ENCODE data around the gene CAMK2N1. TPM values are rescaled to one million over a fixed set of nuclear protein-coding genes. Genes with fewer than 3 reads are reported as not detected.
A peak's percentile ranks its signal among the peaks of the same experiment; 100 is the strongest.

Gene CAMK2N1
- total RNA-seq (2014; rRNA removed) (51.2 and 56.9 TPM in 2 replicates), Bru-seq, nascent RNA (percentile 94 among the genes with signal in this experiment), BruChase-seq, experiment 1, labeled RNA remaining after a 6-hour chase (percentile 98 among the genes with signal in this experiment), BruChase-seq, experiment 2, labeled RNA remaining after a 2-hour chase (percentile 97 among the genes with signal in this experiment)
- long read RNA-seq, transcript CAMK2N1-201 (2 exons, 2,336 nt) = major isoform, 94 of 132 reads
- long read RNA-seq, partial matches to known transcripts = 0 of 132 reads
- long read RNA-seq, other reads (novel, unspliced or antisense) = 37 of 132 reads

DNA sequence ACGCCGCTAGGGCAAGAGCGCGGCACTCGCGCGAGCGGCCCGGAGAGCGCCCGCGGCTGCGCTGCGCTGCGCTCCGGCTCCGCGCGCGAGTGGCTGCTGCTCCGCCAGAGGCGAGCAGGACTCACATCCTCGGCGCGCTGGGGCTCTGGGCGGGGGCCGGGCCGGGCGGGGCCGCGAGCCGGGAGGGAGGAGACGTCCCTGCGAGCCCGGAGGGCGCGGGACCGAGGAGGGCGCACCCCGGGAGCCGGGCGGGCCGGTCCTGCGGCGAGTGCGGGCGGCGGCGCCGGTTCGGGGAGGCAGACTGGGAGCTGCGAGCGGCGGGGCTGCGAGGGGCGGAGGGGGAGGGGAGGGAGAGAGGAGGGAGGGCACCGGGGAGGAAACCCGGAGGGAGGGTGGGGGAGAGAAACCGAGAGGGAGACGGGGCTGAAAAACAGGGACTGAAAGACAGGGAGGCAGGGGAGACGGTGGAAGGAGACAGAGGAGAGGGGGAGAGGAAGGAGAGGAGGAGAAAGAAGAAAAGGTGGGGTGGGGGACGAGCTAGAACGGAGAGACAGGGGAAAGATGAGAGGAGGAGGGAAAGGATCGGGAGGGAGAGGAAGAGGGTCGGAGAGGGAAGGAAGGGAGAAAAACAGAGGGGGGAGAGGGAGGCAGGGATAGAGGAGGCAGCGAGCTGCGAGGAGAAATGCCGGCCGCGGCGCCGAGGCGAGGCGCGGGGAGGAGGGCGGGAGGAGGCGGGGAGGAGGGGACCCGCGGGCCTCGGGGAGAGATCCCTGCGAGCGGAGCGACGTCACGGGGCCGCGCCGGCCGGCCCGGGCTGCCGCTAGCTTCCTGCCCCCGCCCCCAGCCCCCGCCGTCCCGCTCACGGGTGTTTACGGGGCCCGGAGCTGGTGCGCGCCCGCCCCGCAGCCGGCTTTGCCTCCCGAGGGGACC, at the start of gene CAMK2N1:
Gene CAMK2N1, minus strand, starts transcription at position 684 of the 930 bp plus-strand sequence. CDS start 831 bp downstream, outside the sequence.
- Histone ChIP-seq H3K79me2 (ENCODE audit: low read length) (peaks cover 38% of the 10 kb centered on the region), H3K27ac (ENCODE audit: low read length) (peak within 1 kb of the TSS; percentile 87), H3K9ac (ENCODE audit: low read length) (peak within 1 kb of the TSS; percentile 90), H3K36me3 (ENCODE audit: low read depth, low read length) (0 out of 2 replicates have a peak, but pooled peaks cover 3% of the 10 kb centered on the region), H3K4me2 (ENCODE audit: low read length) (peak within 1 kb of the TSS; percentile 99), H3K9me3 (ENCODE audit: low read length) (no peaks in the 10 kb centered on the region), H3K9me2 (replicated peaks; ENCODE audit: low read length) (no peaks in the 10 kb centered on the region), H3K4me3 (ENCODE audit: low read length) (peak within 1 kb of the TSS; percentile 98), H3K27me3 (ENCODE audit: low read length) (peaks cover 6% of the 10 kb centered on the region), H2AFZ (ENCODE audit: low read length) (peak within 1 kb of the TSS; percentile 93), H3K4me1 (ENCODE audit: insufficient read depth, low read length) (peaks cover 32% of the 10 kb centered on the region), H4K20me1 (ENCODE audit: low read length) (peaks cover 30% of the 10 kb centered on the region), H3F3A (ENCODE audit: low read length, unreplicated experiment) (peaks cover 4% of the 10 kb centered on the region)
- TF ChIP-seq, protein P1, sequence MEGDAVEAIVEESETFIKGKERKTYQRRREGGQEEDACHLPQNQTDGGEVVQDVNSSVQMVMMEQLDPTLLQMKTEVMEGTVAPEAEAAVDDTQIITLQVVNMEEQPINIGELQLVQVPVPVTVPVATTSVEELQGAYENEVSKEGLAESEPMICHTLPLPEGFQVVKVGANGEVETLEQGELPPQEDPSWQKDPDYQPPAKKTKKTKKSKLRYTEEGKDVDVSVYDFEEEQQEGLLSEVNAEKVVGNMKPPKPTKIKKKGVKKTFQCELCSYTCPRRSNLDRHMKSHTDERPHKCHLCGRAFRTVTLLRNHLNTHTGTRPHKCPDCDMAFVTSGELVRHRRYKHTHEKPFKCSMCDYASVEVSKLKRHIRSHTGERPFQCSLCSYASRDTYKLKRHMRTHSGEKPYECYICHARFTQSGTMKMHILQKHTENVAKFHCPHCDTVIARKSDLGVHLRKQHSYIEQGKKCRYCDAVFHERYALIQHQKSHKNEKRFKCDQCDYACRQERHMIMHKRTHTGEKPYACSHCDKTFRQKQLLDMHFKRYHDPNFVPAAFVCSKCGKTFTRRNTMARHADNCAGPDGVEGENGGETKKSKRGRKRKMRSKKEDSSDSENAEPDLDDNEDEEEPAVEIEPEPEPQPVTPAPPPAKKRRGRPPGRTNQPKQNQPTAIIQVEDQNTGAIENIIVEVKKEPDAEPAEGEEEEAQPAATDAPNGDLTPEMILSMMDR (conservative IDR thresholded peaks at IDR 0.05; ENCODE audit: low read depth, low read length) = no peak
- TF ChIP-seq EZH2 (IDR thresholded peaks at IDR 0.05; ENCODE audit: low read length, unreplicated experiment) (no peak), EZH2phosphoT487 (IDR thresholded peaks at IDR 0.05; ENCODE audit: borderline replicate concordance, low read length) (no peak)
- ChIA-PET POLR2A (ENCODE audit: unreplicated experiment) (interaction anchor here (0.7 kb wide), 1 partner anchor 9 kb away, joined by 3 read pairs; no protein-coding TSS in a partner anchor), CTCF (interaction anchor here (0.6 kb wide), 2 partner anchors 206 to 273 kb away, joined by 3 to 13 read pairs; no protein-coding TSS in a partner anchor)
- DNase-seq (peak; percentile 73), ATAC-seq (peak; percentile 54)
- intact Hi-C loops (cut with micrococcal nuclease) = no loop called here
- BruUV-seq (replicated peaks) = no TSS peak

DNA sequence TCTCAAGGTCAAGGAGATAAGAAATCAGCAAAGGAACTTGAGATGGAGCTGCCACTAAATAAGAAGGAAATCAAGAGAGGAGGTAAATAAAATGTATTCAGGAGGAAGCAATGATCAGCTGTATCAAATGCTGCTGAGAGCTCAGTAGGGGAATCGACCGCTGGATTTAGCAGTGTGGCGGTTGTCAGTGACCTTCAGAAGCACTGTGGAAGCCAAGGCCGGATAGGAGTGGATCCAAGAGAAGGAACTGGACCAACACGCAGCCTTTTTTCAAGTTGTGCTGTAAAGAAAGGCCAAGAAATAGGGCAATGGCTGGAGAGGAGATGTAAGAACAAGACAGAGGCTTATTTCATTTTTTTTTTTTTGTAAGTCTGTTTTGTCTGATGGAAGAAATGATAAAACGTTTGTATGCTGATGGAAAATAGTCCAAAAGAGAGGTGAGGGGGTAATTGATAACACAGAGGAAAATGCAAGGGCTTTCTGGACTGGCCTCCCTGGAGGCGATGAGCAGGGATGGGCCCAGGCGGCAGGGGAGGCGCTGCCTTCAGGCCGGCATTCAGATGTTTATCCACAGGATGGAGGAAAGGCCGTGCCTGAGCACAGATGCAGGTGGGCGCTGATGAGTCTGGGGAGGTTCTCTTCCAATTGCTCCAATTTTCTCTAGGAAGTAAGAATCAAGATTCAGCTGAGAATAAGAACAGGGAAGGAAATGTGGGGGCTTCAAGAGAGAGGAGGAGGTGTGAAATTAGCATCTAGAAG, 48.8 kb upstream of the CAMK2N1 start:
- peaks cover 20% of the 10 kb centered on the region for H3K4me1 ChIP-seq (ENCODE audit: insufficient read depth, low read length)
- H3K79me2 ChIP-seq (ENCODE audit: low read length) = no peaks in the 10 kb centered on the region
- ChIA-PET POLR2A (ENCODE audit: unreplicated experiment) (no interaction called here), CTCF (no interaction called here)
- no peak overlapping the region for H3K27ac ChIP-seq (ENCODE audit: low read length)
- no peak for DNase-seq
- H3K9me2 ChIP-seq (replicated peaks; ENCODE audit: low read length) = no peaks in the 10 kb centered on the region
- no peak overlapping the region for H3K9ac ChIP-seq (ENCODE audit: low read length)
- no peaks in the 10 kb centered on the region for H3K9me3 ChIP-seq (ENCODE audit: low read length)
- no peak overlapping the region for H2AFZ ChIP-seq (ENCODE audit: low read length)
- H4K20me1 ChIP-seq (ENCODE audit: low read length) = no peaks in the 10 kb centered on the region
- no peaks in the 10 kb centered on the region for H3K36me3 ChIP-seq (ENCODE audit: low read depth, low read length)
- no peak overlapping the region for H3K4me2 ChIP-seq (ENCODE audit: low read length)
- peaks cover 3% of the 10 kb centered on the region for H3F3A ChIP-seq (ENCODE audit: low read length, unreplicated experiment)
- no peak for ATAC-seq
- H3K4me3 ChIP-seq (ENCODE audit: low read length) = no peak overlapping the region
- peaks cover under 1% of the 10 kb centered on the region; the same call in 1 of the 2 replicates for H3K27me3 ChIP-seq (ENCODE audit: low read length)
- TF ChIP-seq EZH2phosphoT487 (IDR thresholded peaks at IDR 0.05; ENCODE audit: borderline replicate concordance, low read length) (no peak), EZH2 (IDR thresholded peaks at IDR 0.05; ENCODE audit: low read length, unreplicated experiment) (no peak)
- TF ChIP-seq, protein P1 (conservative IDR thresholded peaks at IDR 0.05; ENCODE audit: low read depth, low read length) = no peak
- intact Hi-C loops (cut with micrococcal nuclease) = no loop called here
- BruUV-seq (replicated peaks) = no TSS peak
